Amygdala (tissue), 56 donors: Measurements from ENCODE around the gene NAT9.

Experiments
- DNase-seq, 56 donors: peaks; one replicate each; lab custom pipeline; 2025; lab: John Stamatoyannopoulos, UW

NAT9 gene

GRCh38 chr17:74734256-74734655 is 41.9 kb downstream of the NAT9 start:
- DNase-seq, result no peak

GRCh38 chr17:74733365-74734122 is 42.6 kb downstream of the NAT9 start:
- DNase-seq, result no peak

GRCh38 chr17:74732042-74732867 is 43.9 kb downstream of the NAT9 start:
- no peak for DNase-seq

- no peak for DNase-seq
Measured at GRCh38 chr17:74731347-74731605, 44.9 kb downstream of the NAT9 start.

GRCh38 chr17:74730491-74731346 is 45.4 kb downstream of the NAT9 start:
- no peak for DNase-seq

- DNase-seq, result no peak
Measured at GRCh38 chr17:74729866-74730265, 46.3 kb downstream of the NAT9 start.

GRCh38 chr17:74729368-74729767 is 46.8 kb downstream of the NAT9 start:
- DNase-seq, result no peak

GRCh38 chr17:74728702-74729075 is 47.5 kb downstream of the NAT9 start:
- no peak for DNase-seq

GRCh38 chr17:74728033-74728701 is 48.0 kb downstream of the NAT9 start:
- DNase-seq, result no peak

GRCh38 chr17:74725111-74725510 is 51.0 kb downstream of the NAT9 start:
- DNase-seq, result no peak

GRCh38 chr17:74723891-74724290 is 52.3 kb downstream of the NAT9 start:
- no peak for DNase-seq

GRCh38 chr17:74722782-74723181 is 53.4 kb downstream of the NAT9 start:
- no peak for DNase-seq
